H1 (cell line): ENCODE measurements around the gene CKMT1A. TPM values are rescaled to one million over a fixed set of nuclear protein-coding genes. Genes with fewer than 3 reads are reported as not detected.
"Not testable (repeated sequence)": the region's sequence is repeated elsewhere in the genome, so short reads cannot be mapped to it uniquely, and the experiment has no call there.

ENCODE experiments used
- CTCF ChIA-PET: fragments of 300-600 bp; sonication (Branson Sonifier 250); formaldehyde crosslinking; loops from one replicate; lab custom pipeline; 2021; ENCODE audit not compliant: partially characterized antibody; lab: Charles Lee
- POLR2A ChIA-PET: fragments of 300-600 bp; sonication (Branson Sonifier 250); formaldehyde crosslinking; loops from one replicate; lab custom pipeline; 2021; ENCODE audit warnings: inconsistent platforms; ENCODE audit not compliant: partially characterized antibody; lab: Charles Lee
- DNase-seq, 2 experiments: peaks; one replicate each; pipeline versions ENCODE4 v3.0.0 to v3.0.0-alpha.2; 2010 to 2022; ENCODE audit warnings: low spot score in 2 of 2, low read depth in 1 of 2, mixed read lengths in 1 of 2
- FAIRE-seq: peaks from 2 replicates; lab custom pipeline; 2011; peaks lifted over from hg19 to GRCh38; lab: Jason Lieb, UNC
- H2AFZ ChIP-seq: 2 replicates; pipeline ENCODE4 v1.8.1; 2012; ENCODE audit warnings: low read length, inconsistent platforms
- H2AK5ac ChIP-seq: 2 replicates; pipeline ENCODE4 v1.6.1; 2013; ENCODE audit warnings: low read depth, low read length
- H2BK120ac ChIP-seq: replicated peaks from 2 replicates; pipeline ENCODE3; 2013; ENCODE audit warnings: low read depth, low read length, inconsistent platforms
- H2BK12ac ChIP-seq: 2 replicates; pipeline ENCODE4 v1.6.1; 2013; ENCODE audit warnings: low read depth, low read length
- H2BK15ac ChIP-seq: 2 replicates; pipeline ENCODE4 v1.6.1; 2013; ENCODE audit warnings: low read length
- H2BK20ac ChIP-seq: 2 replicates; pipeline ENCODE4 v1.6.1; 2013; ENCODE audit warnings: low read length
- H2BK5ac ChIP-seq: 2 replicates; pipeline ENCODE4 v1.6.1; 2013; ENCODE audit warnings: low read depth, low read length
- H3K14ac ChIP-seq: 2 replicates; pipeline ENCODE4 v1.6.1; 2013; ENCODE audit warnings: inconsistent platforms; ENCODE audit not compliant: insufficient read length
- H3K18ac ChIP-seq: 2 replicates; pipeline ENCODE4 v1.6.1; 2013; ENCODE audit warnings: low read length; ENCODE audit errors: extremely low read depth
- H3K23ac ChIP-seq: 2 replicates; pipeline ENCODE4 v1.6.1; 2013; ENCODE audit warnings: inconsistent platforms; ENCODE audit not compliant: insufficient read length
- H3K23me2 ChIP-seq: 2 replicates; pipeline ENCODE4 v1.6.1; 2013; ENCODE audit warnings: low read depth, low read length
- H3K27ac ChIP-seq: 2 replicates; pipeline ENCODE4 v1.6.1; 2011; ENCODE audit warnings: low read depth, low read length, inconsistent platforms
- H3K27me3 ChIP-seq, 4 experiments: replicated peaks in 1 of 4; 1 replicate in 1 of 4; 2 replicates in 3 of 4; pipeline versions ENCODE4 v1.6.1 to v1.8.1; 2011 to 2013; ENCODE audit warnings: low read length in 3 of 4, mild to moderate bottlenecking in 3 of 4, inconsistent platforms in 2 of 4, mixed read lengths in 2 of 4, moderate library complexity in 1 of 4; ENCODE audit not compliant: control insufficient read depth in 3 of 4, insufficient read depth in 3 of 4; ENCODE audit errors: extremely low read depth in 1 of 4
- H3K36me3 ChIP-seq, 4 experiments: 2 replicates each; pipeline versions ENCODE4 v1.6.1 to v1.8.1; 2011 to 2013; ENCODE audit warnings: mild to moderate bottlenecking in 4 of 4, low read length in 3 of 4, moderate library complexity in 2 of 4, control low read depth in 1 of 4, inconsistent platforms in 1 of 4; ENCODE audit not compliant: insufficient read depth in 4 of 4, control insufficient read depth in 2 of 4
- H3K4ac ChIP-seq: replicated peaks from 2 replicates; pipeline ENCODE3; 2013; ENCODE audit warnings: low read length, low read depth, mixed read lengths, inconsistent platforms; ENCODE audit not compliant: insufficient read length
- H3K4me1 ChIP-seq, 4 experiments: replicated peaks in 1 of 4; 1 replicate in 1 of 4; 2 replicates in 3 of 4; pipeline versions ENCODE4 v1.6.1 to v1.8.1; 2011 to 2013; ENCODE audit warnings: low read length in 3 of 4, inconsistent platforms in 2 of 4, mixed read lengths in 1 of 4; ENCODE audit not compliant: insufficient read depth in 4 of 4, control insufficient read depth in 3 of 4
- H3K4me2 ChIP-seq, 2 experiments: 2 replicates each; pipeline versions ENCODE4 v1.6.1 to v1.8.1; 2011 to 2013; ENCODE audit warnings: low read depth in 2 of 2, low read length in 2 of 2, control low read depth in 1 of 2, inconsistent platforms in 1 of 2, mild to moderate bottlenecking in 1 of 2; ENCODE audit not compliant: insufficient read depth in 1 of 2
- H3K4me3 ChIP-seq, 4 experiments: fragments of 200-600, 300-600 bp in 1 of 4; sonication (generic), shearing (Covaris generic), sonication (Bioruptor Twin) in 1 of 4; 2 replicates each; pipeline versions ENCODE4 v1.5.1 to v1.8.1; 2011 to 2016; ENCODE audit warnings: low read length in 4 of 4, low read depth in 3 of 4, control low read depth in 2 of 4, inconsistent platforms in 2 of 4, mild to moderate bottlenecking in 2 of 4, mixed read lengths in 1 of 4, moderate library complexity in 1 of 4; ENCODE audit not compliant: insufficient read depth in 2 of 4; ENCODE audit errors: extremely low read depth in 1 of 4
- H3K56ac ChIP-seq: replicated peaks from 2 replicates; pipeline ENCODE3; 2013; ENCODE audit warnings: low read depth, mild to moderate bottlenecking, mixed read lengths, low read length, inconsistent platforms; ENCODE audit not compliant: insufficient read length
- H3K79me1 ChIP-seq: 2 replicates; pipeline ENCODE4 v1.6.1; 2013; ENCODE audit warnings: low read depth, low read length, control low read depth
- H3K79me2 ChIP-seq, 2 experiments: 2 replicates each; pipeline versions ENCODE4 v1.6.1 to v1.8.1; 2012 to 2013; ENCODE audit warnings: low read length in 2 of 2, mild to moderate bottlenecking in 2 of 2, inconsistent platforms in 1 of 2; ENCODE audit not compliant: insufficient read depth in 2 of 2, control insufficient read depth in 1 of 2
- H3K9ac ChIP-seq, 4 experiments: replicated peaks in 1 of 4; 1 replicate in 1 of 4; 2 replicates in 3 of 4; pipeline versions ENCODE4 v1.6.1 to v1.8.1; 2011 to 2013; ENCODE audit warnings: low read depth in 3 of 4, low read length in 3 of 4, control low read depth in 2 of 4, mild to moderate bottlenecking in 2 of 4, moderate library complexity in 2 of 4, inconsistent platforms in 1 of 4; ENCODE audit errors: extremely low read depth in 1 of 4
- H3K9me3 ChIP-seq, 2 experiments: 2 replicates each; pipeline versions ENCODE4 v1.6.1 to v1.8.1; 2012 to 2013; ENCODE audit warnings: mild to moderate bottlenecking in 2 of 2, moderate library complexity in 2 of 2, control low read depth in 1 of 2, inconsistent platforms in 1 of 2, low read depth in 1 of 2, low read length in 1 of 2, mixed read lengths in 1 of 2; ENCODE audit not compliant: insufficient read depth in 2 of 2
- H4K20me1 ChIP-seq, 2 experiments: replicated peaks in 1 of 2; 2 replicates each; pipeline versions ENCODE3 to v1.8.1; 2011 to 2013; ENCODE audit warnings: inconsistent platforms in 2 of 2, low read length in 2 of 2, mild to moderate bottlenecking in 1 of 2; ENCODE audit not compliant: insufficient read depth in 2 of 2, control insufficient read depth in 1 of 2
- H4K5ac ChIP-seq: 2 replicates; pipeline ENCODE4 v1.6.1; 2013; ENCODE audit warnings: low read length, low read depth, mixed read lengths, inconsistent platforms; ENCODE audit not compliant: insufficient read length
- H4K8ac ChIP-seq: 2 replicates; pipeline ENCODE4 v1.8.0; 2013; ENCODE audit warnings: mild to moderate bottlenecking, moderate library complexity, low read length, inconsistent platforms; ENCODE audit not compliant: insufficient read depth; ENCODE audit errors: extremely low read depth
- H4K91ac ChIP-seq: replicated peaks from 2 replicates; pipeline ENCODE3; 2013; ENCODE audit warnings: low read length, mixed read lengths, inconsistent platforms; ENCODE audit not compliant: insufficient read length
- ASH2L ChIP-seq: fragments of 200-600, 300-600 bp; sonication (generic); IDR thresholded peaks from one replicate; pipeline ENCODE4 v1.7.1; 2017; ENCODE audit warnings: low read length
- CREB1 ChIP-seq: IDR thresholded peaks from 2 replicates; pipeline ENCODE4 v1.6.1; 2012; ENCODE audit warnings: inconsistent platforms
- E2F6 ChIP-seq: IDR thresholded peaks from 2 replicates; pipeline ENCODE4 v1.6.1; 2012; ENCODE audit warnings: inconsistent platforms
- GTF2F1 ChIP-seq: IDR thresholded peaks from 2 replicates; pipeline ENCODE4 v1.6.1; 2012; ENCODE audit warnings: low read depth, low read length, improper control_type of control experiment, borderline replicate concordance
- NRF1 ChIP-seq: IDR thresholded peaks from 2 replicates; pipeline ENCODE4 v1.6.1; 2011; ENCODE audit warnings: mild to moderate bottlenecking, low read depth, low read length, improper control_type of control experiment
- PHF8 ChIP-seq: fragments of 200-600 bp; sonication (generic); conservative IDR thresholded peaks from 2 replicates; pipeline ENCODE4 v1.7.1; 2012; ENCODE audit warnings: low read depth, mild to moderate bottlenecking, inconsistent platforms, low read length, moderate library complexity
- POLR2A ChIP-seq, 2 experiments: IDR thresholded peaks; 1 replicate in 1 of 2; 2 replicates in 1 of 2; pipeline ENCODE4 v1.6.1; 2011; ENCODE audit warnings: low read depth in 2 of 2, low read length in 2 of 2, mild to moderate bottlenecking in 2 of 2; ENCODE audit errors: control extremely low read depth in 1 of 2
- POLR2AphosphoS5 ChIP-seq: IDR thresholded peaks from 2 replicates; pipeline ENCODE4 v1.6.1; 2011; ENCODE audit warnings: low read depth, low read length
- SIN3A ChIP-seq, 2 experiments: IDR thresholded peaks in 1 of 2; conservative IDR thresholded peaks in 1 of 2; 2 replicates each; pipeline ENCODE4 v1.6.1; 2011 to 2012; ENCODE audit warnings: low read length in 2 of 2, improper control_type of control experiment in 1 of 2, low read depth in 1 of 2, mild to moderate bottlenecking in 1 of 2
- SP1 ChIP-seq: IDR thresholded peaks from 2 replicates; pipeline ENCODE4 v1.6.1; 2011; ENCODE audit warnings: low read depth, low read length
- TAF1 ChIP-seq: IDR thresholded peaks from 2 replicates; pipeline ENCODE4 v1.6.1; 2011; ENCODE audit warnings: mild to moderate bottlenecking, low read depth, low read length
- WGBS, 2 experiments: shearing (Covaris generic) in 1 of 2; methylation state at CpG; one replicate each; pipeline versions ENCODE4 v1.1.6 to v1.1.7; 2013 to 2015; ENCODE audit warnings: low lambda C conversion rate in 2 of 2, mixed read lengths in 2 of 2, inconsistent platforms in 1 of 2, low coverage in 1 of 2, missing lambda C conversion rate in 1 of 2; ENCODE audit not compliant: insufficient replicate concordance in 2 of 2, insufficient coverage in 1 of 2, insufficient read length in 1 of 2; ENCODE audit errors: extremely low coverage in 1 of 2, missing lambda C conversion rate in 1 of 2; 5-methylcytosine and 5-hydroxymethylcytosine counted together
- polyA plus RNA-seq, 7 experiments: library from polyadenylated mRNA; depleted of rRNA in 3 of 7; stranded (reverse) in 5 of 7; unstranded in 2 of 7; fragments of >200 nt in 5 of 7; fragments of 200-250 nt in 2 of 7; gene quantifications; 1 replicate in 5 of 7; 2 replicates in 1 of 7; 4 replicates in 1 of 7; pipeline versions ENCODE4 v1.2.1 to v1.2.3, GENCODE V29; 2011 to 2013; ENCODE audit warnings: missing spikeins in 2 of 7, mixed read lengths in 2 of 7
- total RNA-seq: library from RNA; stranded (reverse); fragmentation: NEBNext Ultra II Directional; extraction: Animal tissue kit (Norgen Biotek cat#: 25700); gene quantifications from 2 replicates; pipeline ENCODE4 v1.2.1, GENCODE V29; 2021
- TF ChIP-seq, protein P1 (sequence below): IDR thresholded peaks from 2 replicates; pipeline ENCODE4 v1.6.1; 2012; ENCODE audit warnings: inconsistent platforms

CKMT1A gene
- total and polyA plus RNA-seq, 2 of the 8 experiments (the other 6 are each of a cell fraction or from before 2014, with no cell fraction given) = 35.0 to 38.9 TPM

DNA sequence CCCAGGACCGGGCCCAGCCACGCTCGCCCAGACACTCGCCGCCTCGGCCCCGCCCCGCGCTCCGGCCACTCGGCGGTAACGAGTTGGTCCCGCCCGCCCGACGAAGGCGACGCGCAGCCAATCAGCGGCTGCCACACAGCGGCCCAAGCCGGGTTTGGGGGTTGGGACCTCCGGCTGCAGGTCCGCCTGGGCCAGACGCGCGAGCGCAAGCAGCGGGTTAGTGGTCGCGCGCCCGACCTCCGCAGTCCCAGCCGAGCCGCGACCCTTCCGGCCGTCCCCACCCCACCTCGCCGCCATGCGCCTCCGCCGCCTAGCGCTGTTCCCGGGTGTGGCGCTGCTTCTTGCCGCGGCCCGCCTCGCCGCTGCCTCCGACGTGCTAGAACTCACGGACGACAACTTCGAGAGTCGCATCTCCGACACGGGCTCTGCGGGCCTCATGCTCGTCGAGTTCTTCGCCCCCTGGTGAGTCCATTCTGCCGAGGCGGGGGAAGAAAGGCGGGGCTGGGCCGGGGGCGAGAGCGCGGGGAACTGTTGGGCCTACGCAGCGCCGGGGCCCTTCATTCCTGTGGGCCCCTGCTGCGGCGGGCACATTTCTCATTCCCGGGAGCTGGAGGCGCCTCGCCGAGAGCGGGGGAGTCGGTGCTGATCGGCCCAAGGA, 52.7 kb downstream of the CKMT1A start, which contains the start of gene PDIA3:
Gene PDIA3, plus strand, starts transcription at position 194 of the 658 bp plus-strand sequence. Its CDS starts 102 bp downstream, at position 296.
- Histone ChIP-seq H3K4me3 (peak within 1 kb of the TSS; percentile 81 to 92 (median 88)), H3K56ac (peak within 1 kb of the TSS; percentile 77), H3K4me2 (peak within 1 kb of the TSS; percentile 61 to 73), H3K79me2 (peaks cover 6 to 47% of the 10 kb centered on the region in 2 experiments), H3K9ac (peak within 1 kb of the TSS; percentile 83 to 95 (median 90)), H2BK12ac (peak within 1 kb of the TSS; percentile 50; the same call in 1 of the 2 replicates), H4K5ac (peak within 1 kb of the TSS; percentile 90), H3K27ac (peak within 1 kb of the TSS; percentile 94), H4K8ac (peak within 1 kb of the TSS; percentile 95; the same call in 1 of the 2 replicates), H2BK5ac (peak within 1 kb of the TSS; percentile 93)
- H3K14ac ChIP-seq, H3K4me1 ChIP-seq, H2AFZ ChIP-seq, H2AK5ac ChIP-seq, FAIRE-seq, H3K79me1 ChIP-seq, H3K36me3 ChIP-seq, H2BK20ac ChIP-seq, H3K27me3 ChIP-seq, H3K9me3 ChIP-seq, H3K18ac ChIP-seq, H3K23me2 ChIP-seq, H3K4ac ChIP-seq, H2BK120ac ChIP-seq, H4K91ac ChIP-seq, H4K20me1 ChIP-seq, H2BK15ac ChIP-seq, H3K23ac ChIP-seq: not testable (repeated sequence)
- ChIA-PET POLR2A (interaction anchor here (0.9 to 2.1 kb wide), 8 partner anchors 9 to 77 kb away, joined by 4 to 8 read pairs (median 5); partner anchors contain the start of genes HYPK and SERINC4), CTCF (interaction anchor here (0.5 kb wide), 1 partner anchor 9 kb away, joined by 3 read pairs; no protein-coding TSS in a partner anchor)
- peak; percentile 88 to 97 for DNase-seq
- WGBS, 2 experiments = 1% methylated on average over 23 of the region's 84 CpGs; no CpG with 5 or more reads in 1 of the 2 experiments
- TF ChIP-seq GTF2F1 = peak; percentile 68; the same call in 1 of the 2 replicates
- TF ChIP-seq SIN3A (conservative IDR thresholded peaks at IDR 0.05 in 1 of 2, IDR thresholded peaks at IDR 0.05 in 1 of 2; ENCODE audit: low read depth in 1 of 2, low read length in 2 of 2) = 0 out of 4 replicates have a peak, but pooled peaks of 1 of the 2 experiments have one; percentile 40
- peak; percentile 96 for TF ChIP-seq TAF1
- TF ChIP-seq E2F6 = peak; percentile 72
- TF ChIP-seq CREB1 = peak; percentile 56; the same call in 1 of the 2 replicates
- peak; percentile 73 for TF ChIP-seq PHF8
- TF ChIP-seq ASH2L = peak; percentile 86
- peak; percentile 90 to 95 for TF ChIP-seq POLR2A (IDR thresholded peaks at IDR 0.05; ENCODE audit: control extremely low read depth in 1 of 2, low read depth in 2 of 2, low read length in 2 of 2)
- TF ChIP-seq NRF1 = peak; percentile 5; the same call in 1 of the 2 replicates
- peak; percentile 93 for TF ChIP-seq POLR2AphosphoS5
- TF ChIP-seq SP1 = peak; percentile 69; the same call in 1 of the 2 replicates
- TF ChIP-seq, protein P1, sequence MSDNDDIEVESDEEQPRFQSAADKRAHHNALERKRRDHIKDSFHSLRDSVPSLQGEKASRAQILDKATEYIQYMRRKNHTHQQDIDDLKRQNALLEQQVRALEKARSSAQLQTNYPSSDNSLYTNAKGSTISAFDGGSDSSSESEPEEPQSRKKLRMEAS = peak; percentile 68
